Measurements from ENCODE around the gene NKIRAS1.
"Not testable (repeated sequence)": the region's sequence is repeated elsewhere in the genome, so short reads cannot be mapped to it uniquely, and the experiment has no call there.

DNA sequence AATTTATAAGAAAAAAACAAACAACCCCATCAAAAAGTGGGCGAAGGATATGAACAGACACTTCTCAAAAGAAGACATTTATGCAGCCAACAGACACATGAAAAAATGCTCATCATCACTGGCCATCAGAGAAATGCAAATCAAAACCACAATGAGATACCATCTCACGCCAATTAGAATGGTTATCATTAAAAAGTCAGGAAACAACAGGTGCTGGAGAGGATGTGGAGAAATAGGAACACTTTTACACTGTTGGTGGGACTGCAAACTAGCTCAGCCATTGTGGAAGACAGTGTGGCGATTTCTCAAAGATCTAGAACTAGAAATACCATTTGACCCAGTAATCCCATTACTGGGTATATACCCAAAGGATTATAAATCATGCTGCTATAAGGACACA lies 4.5 kb downstream of the NKIRAS1 start:
- TF ChIP-seq, protein P1, sequence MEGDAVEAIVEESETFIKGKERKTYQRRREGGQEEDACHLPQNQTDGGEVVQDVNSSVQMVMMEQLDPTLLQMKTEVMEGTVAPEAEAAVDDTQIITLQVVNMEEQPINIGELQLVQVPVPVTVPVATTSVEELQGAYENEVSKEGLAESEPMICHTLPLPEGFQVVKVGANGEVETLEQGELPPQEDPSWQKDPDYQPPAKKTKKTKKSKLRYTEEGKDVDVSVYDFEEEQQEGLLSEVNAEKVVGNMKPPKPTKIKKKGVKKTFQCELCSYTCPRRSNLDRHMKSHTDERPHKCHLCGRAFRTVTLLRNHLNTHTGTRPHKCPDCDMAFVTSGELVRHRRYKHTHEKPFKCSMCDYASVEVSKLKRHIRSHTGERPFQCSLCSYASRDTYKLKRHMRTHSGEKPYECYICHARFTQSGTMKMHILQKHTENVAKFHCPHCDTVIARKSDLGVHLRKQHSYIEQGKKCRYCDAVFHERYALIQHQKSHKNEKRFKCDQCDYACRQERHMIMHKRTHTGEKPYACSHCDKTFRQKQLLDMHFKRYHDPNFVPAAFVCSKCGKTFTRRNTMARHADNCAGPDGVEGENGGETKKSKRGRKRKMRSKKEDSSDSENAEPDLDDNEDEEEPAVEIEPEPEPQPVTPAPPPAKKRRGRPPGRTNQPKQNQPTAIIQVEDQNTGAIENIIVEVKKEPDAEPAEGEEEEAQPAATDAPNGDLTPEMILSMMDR (IDR thresholded peaks at IDR 0.05), result not testable (repeated sequence)
- TF ChIP-seq POLR2A (IDR thresholded peaks at IDR 0.05), result not testable (repeated sequence)

All from uterus (tissue), 2 donors.